Lower leg skin (tissue), 3 donors: ENCODE results near the gene ANKFN1.

Experiments used
- POLR2A ChIP-seq, 2 donors: fragments of 450-650 bp; IDR thresholded peaks; one replicate each; pipeline ENCODE4 v1.6.1; 2016 to 2017; ENCODE audit warnings: antibody characterized with exemption in 2 of 2, mild to moderate bottlenecking in 1 of 2, moderate library complexity in 1 of 2
- TF ChIP-seq, protein P1 (sequence below), 3 donors: fragments of 450-650 bp; IDR thresholded peaks; one replicate each; pipeline ENCODE4 v1.5.1; 2016; ENCODE audit warnings: antibody characterized with exemption in 3 of 3, mild to moderate bottlenecking in 3 of 3, moderate library complexity in 2 of 3

DNA sequence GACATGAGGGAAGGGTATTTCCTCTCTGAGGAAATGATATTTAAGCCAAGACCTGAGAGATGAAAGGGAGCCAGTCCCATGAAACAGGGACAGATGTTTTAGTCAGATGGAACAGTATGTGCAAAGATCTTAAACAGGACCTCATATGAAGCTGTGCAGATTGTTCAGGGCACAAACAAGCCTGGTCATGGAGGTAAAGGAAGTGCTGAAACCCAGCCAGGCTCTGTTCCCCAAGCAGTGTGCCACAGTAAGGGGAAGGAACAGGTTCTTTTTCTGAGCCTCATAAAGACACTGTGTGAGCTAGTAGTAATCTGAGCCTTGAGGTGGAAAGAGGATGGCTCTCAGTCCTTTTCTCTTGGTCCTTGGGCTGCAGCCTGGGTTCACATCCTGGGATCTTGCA, 159.9 kb downstream of the ANKFN1 start:
- TF ChIP-seq, protein P1, sequence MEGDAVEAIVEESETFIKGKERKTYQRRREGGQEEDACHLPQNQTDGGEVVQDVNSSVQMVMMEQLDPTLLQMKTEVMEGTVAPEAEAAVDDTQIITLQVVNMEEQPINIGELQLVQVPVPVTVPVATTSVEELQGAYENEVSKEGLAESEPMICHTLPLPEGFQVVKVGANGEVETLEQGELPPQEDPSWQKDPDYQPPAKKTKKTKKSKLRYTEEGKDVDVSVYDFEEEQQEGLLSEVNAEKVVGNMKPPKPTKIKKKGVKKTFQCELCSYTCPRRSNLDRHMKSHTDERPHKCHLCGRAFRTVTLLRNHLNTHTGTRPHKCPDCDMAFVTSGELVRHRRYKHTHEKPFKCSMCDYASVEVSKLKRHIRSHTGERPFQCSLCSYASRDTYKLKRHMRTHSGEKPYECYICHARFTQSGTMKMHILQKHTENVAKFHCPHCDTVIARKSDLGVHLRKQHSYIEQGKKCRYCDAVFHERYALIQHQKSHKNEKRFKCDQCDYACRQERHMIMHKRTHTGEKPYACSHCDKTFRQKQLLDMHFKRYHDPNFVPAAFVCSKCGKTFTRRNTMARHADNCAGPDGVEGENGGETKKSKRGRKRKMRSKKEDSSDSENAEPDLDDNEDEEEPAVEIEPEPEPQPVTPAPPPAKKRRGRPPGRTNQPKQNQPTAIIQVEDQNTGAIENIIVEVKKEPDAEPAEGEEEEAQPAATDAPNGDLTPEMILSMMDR (IDR thresholded peaks at IDR 0.05): no peak
- no peak for TF ChIP-seq POLR2A (IDR thresholded peaks at IDR 0.05)
